K562 (cell line): Measurements from ENCODE around the gene PTPRG. TPM values are rescaled to one million over a fixed set of nuclear protein-coding genes. Genes with fewer than 3 reads are reported as not detected.

ENCODE experiments used
- ATAC-seq: fragments of 200-7000 bp; cut with Tn5 transposase; 3 replicates; pipeline ENCODE4 v1.9.1; 2020; ENCODE audit warnings: moderate library complexity
- BruUV-seq: library from RNA; stranded (reverse); fragments of 400-500 nt; replicated peaks from 2 replicates; lab custom pipeline; 2021; lab: Mats Ljungman, UMichigan
- CTCF ChIA-PET: fragments of 300-600 bp; formaldehyde crosslinking; extraction: SDS; loops from one replicate; lab custom pipeline; 2021; ENCODE audit warnings: low intra/inter-chr PET ratio; lab: Yijun Ruan, JAX
- POLR2A ChIA-PET: fragments of 300-600, 350-650 bp; sonication (Branson Sonifier 250); formaldehyde crosslinking; extraction: SDS; loops from one replicate; lab custom pipeline; 2021; ENCODE audit warnings: antibody characterized with exemption, inconsistent platforms; lab: Yijun Ruan, JAX
- DNase-seq, 4 experiments: peaks; one replicate each; pipeline versions ENCODE4 v3.0.0 to v3.0.0-alpha.2; 2011 to 2018; ENCODE audit warnings: low spot score in 3 of 4, mixed read lengths in 3 of 4; ENCODE audit errors: extremely low read depth in 1 of 4
- FAIRE-seq: peaks from 2 replicates; lab custom pipeline; 2011; peaks lifted over from hg19 to GRCh38; lab: Jason Lieb, UNC
- H2AFZ ChIP-seq: 2 replicates; pipeline ENCODE4 v1.6.0; 2011; ENCODE audit warnings: low read depth, low read length, control low read depth, inconsistent platforms
- H3K27ac ChIP-seq: fragments of 200-600 bp; 3 replicates; pipeline ENCODE4 v1.8.0; 2011; ENCODE audit warnings: low read depth, mild to moderate bottlenecking, control low read depth, inconsistent platforms, low read length, moderate library complexity, mixed read lengths; ENCODE audit errors: extremely low read depth
- H3K27me3 ChIP-seq, 2 experiments: fragments of 300-600 bp in 1 of 2; 2 replicates in 1 of 2; 3 replicates in 1 of 2; pipeline versions ENCODE4 v1.6.0 to v1.8.0; 2011; ENCODE audit warnings: inconsistent platforms in 2 of 2, low read length in 2 of 2, mild to moderate bottlenecking in 1 of 2, mixed read lengths in 1 of 2, moderate library complexity in 1 of 2; ENCODE audit not compliant: control insufficient read depth in 2 of 2, insufficient read depth in 2 of 2
- H3K36me3 ChIP-seq: fragments of 300-600 bp; 3 replicates; pipeline ENCODE4 v1.8.0; 2011; ENCODE audit warnings: mild to moderate bottlenecking, low read length, inconsistent platforms; ENCODE audit not compliant: control insufficient read depth, insufficient read depth
- H3K4me1 ChIP-seq, 2 experiments: fragments of 200-600 bp in 1 of 2; replicated peaks in 1 of 2; 2 replicates in 1 of 2; 3 replicates in 1 of 2; pipeline versions ENCODE4 v1.5.1 to v1.8.0; 2011; ENCODE audit warnings: inconsistent platforms in 2 of 2, low read length in 2 of 2, mild to moderate bottlenecking in 1 of 2, mixed read lengths in 1 of 2, moderate library complexity in 1 of 2; ENCODE audit not compliant: control insufficient read depth in 2 of 2, insufficient read depth in 2 of 2
- H3K4me2 ChIP-seq: 2 replicates; pipeline ENCODE4 v1.6.1; 2011; ENCODE audit warnings: low read length, control low read depth, inconsistent platforms, mixed read lengths; ENCODE audit not compliant: insufficient read depth
- H3K4me3 ChIP-seq: fragments of 200-600 bp; sonication (generic), shearing (Covaris generic); 2 replicates; pipeline ENCODE4 v1.5.1; 2016; ENCODE audit warnings: control low read depth, inconsistent platforms
- H3K79me2 ChIP-seq: fragments of 200-600 bp; 3 replicates; pipeline ENCODE4 v1.8.0; 2011; ENCODE audit warnings: low read length, inconsistent platforms; ENCODE audit not compliant: control insufficient read depth, insufficient read depth
- H3K9ac ChIP-seq, 2 experiments: 2 replicates each; pipeline versions ENCODE4 v1.6.0 to v1.6.1; 2011; ENCODE audit warnings: low read depth in 2 of 2, low read length in 2 of 2, control low read depth in 1 of 2, inconsistent platforms in 1 of 2, mild to moderate bottlenecking in 1 of 2, mixed read lengths in 1 of 2; ENCODE audit not compliant: insufficient read depth in 1 of 2
- H3K9me1 ChIP-seq: one replicate; pipeline ENCODE4 v1.6.0; 2011; ENCODE audit warnings: inconsistent platforms, mild to moderate bottlenecking, low read length, moderate library complexity; ENCODE audit not compliant: control insufficient read depth, insufficient read depth
- H3K9me3 ChIP-seq: replicated peaks from 2 replicates; pipeline ENCODE4 v1.5.1; 2011; ENCODE audit warnings: low read depth, low read length, inconsistent platforms; ENCODE audit not compliant: control insufficient read depth, insufficient read depth
- H4K20me1 ChIP-seq: replicated peaks from 2 replicates; pipeline ENCODE4 v1.6.1; 2011; ENCODE audit warnings: low read length, inconsistent platforms, mixed read lengths; ENCODE audit not compliant: control insufficient read depth, insufficient read depth
- COPS2 ChIP-seq: fragments of 450-650 bp; conservative IDR thresholded peaks from 2 replicates; pipeline ENCODE4 v1.6.1; 2016; ENCODE audit warnings: mild to moderate bottlenecking, moderate library complexity
- CREB5 ChIP-seq: fragments of 250-450 bp; sonication (Bioruptor Pico); IDR thresholded peaks from 2 replicates; pipeline ENCODE4 v1.5.0; 2020; ENCODE audit warnings: mild to moderate bottlenecking
- ETS2 ChIP-seq: IDR thresholded peaks from 2 replicates; pipeline ENCODE4 v1.6.1; 2016; ENCODE audit warnings: borderline replicate concordance, missing genetic modification characterization, mild to moderate bottlenecking, moderate library complexity, missing compliant biosample characterization; ENCODE audit not compliant: poor library complexity, severe bottlenecking
- JUNB ChIP-seq: fragments of 450-650 bp; formaldehyde crosslinking; conservative IDR thresholded peaks from 2 replicates; pipeline ENCODE4 v1.4.0; 2020; ENCODE audit warnings: mild to moderate bottlenecking
- KLF6 ChIP-seq: fragments of 250-450 bp; sonication (Bioruptor Pico); IDR thresholded peaks from 2 replicates; pipeline ENCODE4 v1.4.0; 2020; ENCODE audit warnings: mild to moderate bottlenecking, moderate library complexity, borderline replicate concordance
- RERE ChIP-seq: sonication (generic); formaldehyde crosslinking; IDR thresholded peaks from 2 replicates; pipeline ENCODE4 v1.8.0; 2023; ENCODE audit warnings: missing genetic modification reagents, mild to moderate bottlenecking, borderline replicate concordance
- RFX7 ChIP-seq: fragments of 250-450 bp; sonication (Bioruptor Pico); IDR thresholded peaks from 2 replicates; pipeline ENCODE4 v1.5.1; 2021; ENCODE audit warnings: mild to moderate bottlenecking
- RHOXF2B ChIP-seq: fragments of 250-450 bp; sonication (Bioruptor Pico); conservative IDR thresholded peaks from 2 replicates; pipeline ENCODE4 v1.5.1; 2021
- TCF3 ChIP-seq: sonication (generic); formaldehyde crosslinking; IDR thresholded peaks from 2 replicates; pipeline ENCODE4 v1.4.0; 2020; ENCODE audit warnings: mild to moderate bottlenecking, missing genetic modification reagents
- THRB ChIP-seq: fragments of 450-650 bp; formaldehyde crosslinking; conservative IDR thresholded peaks from 2 replicates; pipeline ENCODE4 v1.4.0; 2022; ENCODE audit warnings: mild to moderate bottlenecking, missing genetic modification characterization
- ZFX ChIP-seq: sonication (generic); formaldehyde crosslinking; IDR thresholded peaks from 2 replicates; pipeline ENCODE4 v1.8.0; 2022; ENCODE audit warnings: mild to moderate bottlenecking, missing genetic modification reagents, moderate library complexity
- ZNF12 ChIP-seq: sonication (generic); formaldehyde crosslinking; IDR thresholded peaks from 2 replicates; pipeline ENCODE4 v1.4.0; 2020; ENCODE audit warnings: mild to moderate bottlenecking, missing genetic modification reagents
- ZNF444 ChIP-seq: fragments of 250-450 bp; sonication (Bioruptor Pico); IDR thresholded peaks from 2 replicates; pipeline ENCODE4 v1.4.0; 2020; ENCODE audit warnings: mild to moderate bottlenecking, moderate library complexity
- ZNF57 ChIP-seq: fragments of 450-650 bp; formaldehyde crosslinking; IDR thresholded peaks from 2 replicates; pipeline ENCODE4 v1.4.0; 2020; ENCODE audit warnings: mild to moderate bottlenecking, moderate library complexity
- WGBS: fragments of 100-300 bp; shearing (Covaris generic); methylation state at CpG from one replicate; pipeline ENCODE4 v1.1.6; 2016; ENCODE audit warnings: low coverage, mixed read lengths; ENCODE audit not compliant: insufficient coverage; ENCODE audit errors: missing lambda C conversion rate; 5-methylcytosine and 5-hydroxymethylcytosine counted together
- in situ Hi-C: fragments of 300-500 bp; cut with MboI; formaldehyde crosslinking; loops from 4 replicates; pipeline ENCODE4 v1.15.0; 2018; ENCODE audit warnings: inconsistent platforms, mixed read lengths
- intact Hi-C: fragments of 100-400 bp; cut with micrococcal nuclease; formaldehyde crosslinking; loops from 2 replicates; pipeline ENCODE4 v1.14.2; 2022
- polyA plus RNA-seq, 8 experiments: library from polyadenylated mRNA; depleted of rRNA in 4 of 8; stranded (reverse) in 5 of 8; unstranded in 3 of 8; fragments of >200 nt; fragmentation: Nextera tagmentation in 2 of 8; fragmentation: Illumina TruSeq in 1 of 8; extraction: Ambion mirVana in 2 of 8; extraction: Trizol in 1 of 8; gene quantifications; 2 replicates each; pipeline versions ENCODE4 v1.2.1 to v1.2.3, GENCODE V29; 2011 to 2014; ENCODE audit warnings: inconsistent platforms in 1 of 8, missing spikeins in 1 of 8
- total RNA-seq, 7 experiments: library from RNA; depleted of rRNA in 6 of 7; stranded (reverse); fragments of >200 nt in 6 of 7; fragmentation: Illumina TruSeq in 2 of 7; extraction: Trizol in 2 of 7; gene quantifications; 2 replicates each; pipeline versions ENCODE4 v1.2.1 to v1.2.3, GENCODE V29; 2011 to 2021; ENCODE audit warnings: low replicate concordance in 1 of 7

Gene PTPRG
- total and polyA plus RNA-seq, 9 of the 15 experiments (the other 6 are each of a cell fraction or from before 2014, with no cell fraction given) = 0.16 TPM; not detected in 8

- TF ChIP-seq RERE (CRISPR knock-in tag) (no peak), KLF6 (CRISPR knock-in tag) (no peak), RFX7 (CRISPR knock-in tag) (no peak), JUNB (CRISPR knock-in tag) (no peak), ZNF57 (CRISPR knock-in tag) (no peak), COPS2 (no peak)
Measured at GRCh38 chr3:61736506-61736905, 175.1 kb downstream of the PTPRG start (continued).

GRCh38 chr3:61739640-61740039 lies 178.3 kb downstream of the PTPRG start:
- BruUV-seq = no TSS peak
- Histone ChIP-seq H4K20me1 (no peaks in the 10 kb centered on the region), H3K27me3 (no peaks in the 10 kb centered on the region), H3K4me3 (no peak overlapping the region), H3K9ac (no peak overlapping the region), H3K9me3 (no peaks in the 10 kb centered on the region), H3K79me2 (no peaks in the 10 kb centered on the region), H3K36me3 (no peaks in the 10 kb centered on the region), H2AFZ (no peak overlapping the region), H3K27ac (no peak overlapping the region), H3K4me2 (no peak overlapping the region), H3K9me1 (no peaks in the 10 kb centered on the region), H3K4me1 (no peaks in the 10 kb centered on the region)
- in situ Hi-C loops = no loop called here
- ChIA-PET POLR2A (no interaction called here), CTCF (no interaction called here)
- TF ChIP-seq ZNF444 (no peak), CREB5 (no peak), TCF3 (CRISPR knock-in tag) (no peak), THRB (CRISPR knock-in tag) (no peak), ZNF12 (CRISPR knock-in tag) (no peak), RHOXF2B (CRISPR knock-in tag) (no peak), ZFX (CRISPR knock-in tag) (no peak), ETS2 (tag) (no peak)
- 0% methylated on average over 1 of the region's 1 CpG for whole genome bisulfite sequencing
- intact Hi-C loops = no loop called here
- no peak for DNase-seq
- no peak for ATAC-seq
- FAIRE-seq = no peak
